ENCODE data around the gene MAP1B. TPM values are rescaled to one million over a fixed set of nuclear protein-coding genes. Genes with fewer than 3 reads are reported as not detected.

Gene MAP1B
- polyA plus RNA-seq, 1 donor from 2014 or later: 234 TPM

DNA sequence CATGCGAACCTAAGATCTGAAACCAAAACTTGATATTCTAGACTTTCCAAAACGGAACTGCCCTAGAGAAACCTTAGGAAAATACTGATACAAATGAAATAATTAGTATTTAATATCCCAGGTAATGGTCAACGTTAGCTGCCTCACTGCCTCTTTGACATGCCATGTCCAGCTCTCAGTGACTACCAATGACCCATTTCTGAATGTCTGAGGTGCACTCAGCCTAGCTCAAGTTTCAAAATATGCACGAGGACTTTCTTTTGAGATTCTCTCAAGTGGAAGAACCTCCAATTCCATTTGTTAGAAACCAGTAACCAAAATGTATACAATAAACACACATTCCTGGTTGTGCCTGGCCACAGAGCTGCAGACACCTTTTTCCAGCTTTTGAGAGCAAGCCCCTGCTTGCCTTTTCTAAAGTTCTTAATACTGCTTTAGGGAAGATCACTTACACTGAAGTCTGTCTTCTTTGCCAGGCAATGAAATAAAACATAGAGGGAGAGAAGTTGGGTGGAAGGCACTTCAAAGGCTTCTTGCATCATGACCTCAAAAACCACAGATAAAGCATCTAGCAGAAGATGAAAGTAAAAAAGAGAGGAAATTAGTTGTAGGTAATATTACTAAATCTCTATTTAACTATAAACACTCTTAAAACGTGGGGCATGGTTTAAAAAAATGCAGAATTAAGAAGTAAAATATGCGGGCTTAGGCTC, 124.9 kb downstream of the MAP1B start:
- Histone ChIP-seq H3K4me3 (ENCODE audit: low read length) (no peak overlapping the region), H3K9me3 (ENCODE audit: low read length) (no peaks in the 10 kb centered on the region), H2AFZ (ENCODE audit: low read depth, low read length) (no peak overlapping the region), H3K79me2 (replicated peaks; ENCODE audit: insufficient read depth, low read length) (no peaks in the 10 kb centered on the region), H4K20me1 (ENCODE audit: insufficient read depth) (no peaks in the 10 kb centered on the region), H3K36me3 (ENCODE audit: insufficient read depth, low read length) (no peaks in the 10 kb centered on the region), H3K9ac (ENCODE audit: low read length) (no peak overlapping the region), H3K9me2 (ENCODE audit: insufficient read depth, low read length) (no peaks in the 10 kb centered on the region), H3F3A (ENCODE audit: insufficient read depth, low read length, poor library complexity, severe bottlenecking) (no peaks in the 10 kb centered on the region), H3K27ac (ENCODE audit: low read length) (no peak overlapping the region), H3K4me2 (ENCODE audit: low read length) (no peak overlapping the region), H3K27me3 (ENCODE audit: insufficient read depth, low read depth, low read length) (no peaks in the 10 kb centered on the region)
- no peak for TF ChIP-seq EP300 (conservative IDR thresholded peaks at IDR 0.05; ENCODE audit: poor library complexity, severe bottlenecking)
- TF ChIP-seq, protein P1, sequence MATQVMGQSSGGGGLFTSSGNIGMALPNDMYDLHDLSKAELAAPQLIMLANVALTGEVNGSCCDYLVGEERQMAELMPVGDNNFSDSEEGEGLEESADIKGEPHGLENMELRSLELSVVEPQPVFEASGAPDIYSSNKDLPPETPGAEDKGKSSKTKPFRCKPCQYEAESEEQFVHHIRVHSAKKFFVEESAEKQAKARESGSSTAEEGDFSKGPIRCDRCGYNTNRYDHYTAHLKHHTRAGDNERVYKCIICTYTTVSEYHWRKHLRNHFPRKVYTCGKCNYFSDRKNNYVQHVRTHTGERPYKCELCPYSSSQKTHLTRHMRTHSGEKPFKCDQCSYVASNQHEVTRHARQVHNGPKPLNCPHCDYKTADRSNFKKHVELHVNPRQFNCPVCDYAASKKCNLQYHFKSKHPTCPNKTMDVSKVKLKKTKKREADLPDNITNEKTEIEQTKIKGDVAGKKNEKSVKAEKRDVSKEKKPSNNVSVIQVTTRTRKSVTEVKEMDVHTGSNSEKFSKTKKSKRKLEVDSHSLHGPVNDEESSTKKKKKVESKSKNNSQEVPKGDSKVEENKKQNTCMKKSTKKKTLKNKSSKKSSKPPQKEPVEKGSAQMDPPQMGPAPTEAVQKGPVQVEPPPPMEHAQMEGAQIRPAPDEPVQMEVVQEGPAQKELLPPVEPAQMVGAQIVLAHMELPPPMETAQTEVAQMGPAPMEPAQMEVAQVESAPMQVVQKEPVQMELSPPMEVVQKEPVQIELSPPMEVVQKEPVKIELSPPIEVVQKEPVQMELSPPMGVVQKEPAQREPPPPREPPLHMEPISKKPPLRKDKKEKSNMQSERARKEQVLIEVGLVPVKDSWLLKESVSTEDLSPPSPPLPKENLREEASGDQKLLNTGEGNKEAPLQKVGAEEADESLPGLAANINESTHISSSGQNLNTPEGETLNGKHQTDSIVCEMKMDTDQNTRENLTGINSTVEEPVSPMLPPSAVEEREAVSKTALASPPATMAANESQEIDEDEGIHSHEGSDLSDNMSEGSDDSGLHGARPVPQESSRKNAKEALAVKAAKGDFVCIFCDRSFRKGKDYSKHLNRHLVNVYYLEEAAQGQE (IDR thresholded peaks at IDR 0.05; ENCODE audit: borderline replicate concordance): no peak
- TF ChIP-seq POLR2AphosphoS5 (IDR thresholded peaks at IDR 0.05): no peak
- TF ChIP-seq EZH2 (IDR thresholded peaks at IDR 0.05; ENCODE audit: borderline replicate concordance, insufficient read depth, low read length, poor library complexity, severe bottlenecking): no peak
- no peak for TF ChIP-seq TAF1 (IDR thresholded peaks at IDR 0.05; ENCODE audit: low read depth)
- no peak for TF ChIP-seq RAD21 (conservative IDR thresholded peaks at IDR 0.05)
- TF ChIP-seq, protein P2, sequence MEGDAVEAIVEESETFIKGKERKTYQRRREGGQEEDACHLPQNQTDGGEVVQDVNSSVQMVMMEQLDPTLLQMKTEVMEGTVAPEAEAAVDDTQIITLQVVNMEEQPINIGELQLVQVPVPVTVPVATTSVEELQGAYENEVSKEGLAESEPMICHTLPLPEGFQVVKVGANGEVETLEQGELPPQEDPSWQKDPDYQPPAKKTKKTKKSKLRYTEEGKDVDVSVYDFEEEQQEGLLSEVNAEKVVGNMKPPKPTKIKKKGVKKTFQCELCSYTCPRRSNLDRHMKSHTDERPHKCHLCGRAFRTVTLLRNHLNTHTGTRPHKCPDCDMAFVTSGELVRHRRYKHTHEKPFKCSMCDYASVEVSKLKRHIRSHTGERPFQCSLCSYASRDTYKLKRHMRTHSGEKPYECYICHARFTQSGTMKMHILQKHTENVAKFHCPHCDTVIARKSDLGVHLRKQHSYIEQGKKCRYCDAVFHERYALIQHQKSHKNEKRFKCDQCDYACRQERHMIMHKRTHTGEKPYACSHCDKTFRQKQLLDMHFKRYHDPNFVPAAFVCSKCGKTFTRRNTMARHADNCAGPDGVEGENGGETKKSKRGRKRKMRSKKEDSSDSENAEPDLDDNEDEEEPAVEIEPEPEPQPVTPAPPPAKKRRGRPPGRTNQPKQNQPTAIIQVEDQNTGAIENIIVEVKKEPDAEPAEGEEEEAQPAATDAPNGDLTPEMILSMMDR (IDR thresholded peaks at IDR 0.05; ENCODE audit: poor library complexity, severe bottlenecking): no peak
- no peak for TF ChIP-seq MXI1 (conservative IDR thresholded peaks at IDR 0.05; ENCODE audit: poor library complexity, severe bottlenecking)
- no peak for TF ChIP-seq SMC3 (conservative IDR thresholded peaks at IDR 0.05; ENCODE audit: poor library complexity)

DNA sequence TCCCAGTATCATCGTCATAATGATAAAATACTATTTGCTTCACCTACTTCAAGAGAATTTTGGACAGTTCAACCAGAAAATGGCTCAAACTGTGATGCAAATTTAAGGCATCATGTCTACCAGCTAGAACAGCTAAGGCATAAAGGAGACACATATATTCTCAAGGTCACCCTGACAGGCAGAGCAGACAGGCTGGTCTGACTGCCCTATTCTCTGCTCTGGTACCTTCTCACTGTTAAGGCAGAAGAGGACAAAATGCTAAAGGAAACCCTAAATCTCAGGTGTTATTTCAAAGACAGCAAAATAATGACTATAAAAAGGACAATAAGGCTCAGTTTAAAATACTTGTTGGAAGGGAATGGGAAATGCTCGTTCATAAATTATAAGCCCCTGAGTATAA, 125.6 kb downstream of the MAP1B start:
- H4K20me1 ChIP-seq (ENCODE audit: insufficient read depth): no peaks in the 10 kb centered on the region
- H3K9ac ChIP-seq (ENCODE audit: low read length): no peak overlapping the region
- no peaks in the 10 kb centered on the region for H3K9me3 ChIP-seq (ENCODE audit: low read length)
- H3K4me2 ChIP-seq (ENCODE audit: low read length): no peak overlapping the region
- no peaks in the 10 kb centered on the region for H3K9me2 ChIP-seq (ENCODE audit: insufficient read depth, low read length)
- H3K36me3 ChIP-seq (ENCODE audit: insufficient read depth, low read length): no peaks in the 10 kb centered on the region
- no peak overlapping the region for H3K27ac ChIP-seq (ENCODE audit: low read length)
- H3F3A ChIP-seq (ENCODE audit: insufficient read depth, low read length, poor library complexity, severe bottlenecking): no peaks in the 10 kb centered on the region
- no peak overlapping the region for H3K4me3 ChIP-seq (ENCODE audit: low read length)
- H3K27me3 ChIP-seq (ENCODE audit: insufficient read depth, low read depth, low read length): no peaks in the 10 kb centered on the region
- H3K79me2 ChIP-seq (replicated peaks; ENCODE audit: insufficient read depth, low read length): no peaks in the 10 kb centered on the region
- H2AFZ ChIP-seq (ENCODE audit: low read depth, low read length): no peak overlapping the region
- TF ChIP-seq, protein P1 (IDR thresholded peaks at IDR 0.05; ENCODE audit: borderline replicate concordance): no peak
- TF ChIP-seq EZH2 (IDR thresholded peaks at IDR 0.05; ENCODE audit: borderline replicate concordance, insufficient read depth, low read length, poor library complexity, severe bottlenecking) (no peak), EP300 (conservative IDR thresholded peaks at IDR 0.05; ENCODE audit: poor library complexity, severe bottlenecking) (no peak), TAF1 (IDR thresholded peaks at IDR 0.05; ENCODE audit: low read depth) (no peak), SMC3 (conservative IDR thresholded peaks at IDR 0.05; ENCODE audit: poor library complexity) (no peak), MXI1 (conservative IDR thresholded peaks at IDR 0.05; ENCODE audit: poor library complexity, severe bottlenecking) (no peak), RAD21 (conservative IDR thresholded peaks at IDR 0.05) (no peak), POLR2AphosphoS5 (IDR thresholded peaks at IDR 0.05) (no peak)
- TF ChIP-seq, protein P2 (IDR thresholded peaks at IDR 0.05; ENCODE audit: poor library complexity, severe bottlenecking): no peak
